K562 (cell line): ENCODE data around the gene PLEKHA1. TPM values are rescaled to one million over a fixed set of nuclear protein-coding genes. Genes with fewer than 3 reads are reported as not detected.

ENCODE experiments used
- ATAC-seq: fragments of 200-7000 bp; cut with Tn5 transposase; 3 replicates; pipeline ENCODE4 v1.9.1; 2020; ENCODE audit warnings: moderate library complexity
- BruUV-seq: library from RNA; stranded (reverse); fragments of 400-500 nt; replicated peaks from 2 replicates; lab custom pipeline; 2021; lab: Mats Ljungman, UMichigan
- CTCF ChIA-PET: fragments of 300-600 bp; formaldehyde crosslinking; extraction: SDS; loops from one replicate; lab custom pipeline; 2021; ENCODE audit warnings: low intra/inter-chr PET ratio; lab: Yijun Ruan, JAX
- POLR2A ChIA-PET: fragments of 300-600, 350-650 bp; sonication (Branson Sonifier 250); formaldehyde crosslinking; extraction: SDS; loops from one replicate; lab custom pipeline; 2021; ENCODE audit warnings: antibody characterized with exemption, inconsistent platforms; lab: Yijun Ruan, JAX
- DNase-seq, 4 experiments: peaks; one replicate each; pipeline versions ENCODE4 v3.0.0 to v3.0.0-alpha.2; 2011 to 2018; ENCODE audit warnings: low spot score in 3 of 4, mixed read lengths in 3 of 4; ENCODE audit errors: extremely low read depth in 1 of 4
- FAIRE-seq: peaks from 2 replicates; lab custom pipeline; 2011; peaks lifted over from hg19 to GRCh38; lab: Jason Lieb, UNC
- H2AFZ ChIP-seq: 2 replicates; pipeline ENCODE4 v1.6.0; 2011; ENCODE audit warnings: low read depth, low read length, control low read depth, inconsistent platforms
- H3K27ac ChIP-seq: fragments of 200-600 bp; 3 replicates; pipeline ENCODE4 v1.8.0; 2011; ENCODE audit warnings: low read depth, mild to moderate bottlenecking, control low read depth, inconsistent platforms, low read length, moderate library complexity, mixed read lengths; ENCODE audit errors: extremely low read depth
- H3K27me3 ChIP-seq, 2 experiments: fragments of 300-600 bp in 1 of 2; 2 replicates in 1 of 2; 3 replicates in 1 of 2; pipeline versions ENCODE4 v1.6.0 to v1.8.0; 2011; ENCODE audit warnings: inconsistent platforms in 2 of 2, low read length in 2 of 2, mild to moderate bottlenecking in 1 of 2, mixed read lengths in 1 of 2, moderate library complexity in 1 of 2; ENCODE audit not compliant: control insufficient read depth in 2 of 2, insufficient read depth in 2 of 2
- H3K36me3 ChIP-seq: fragments of 300-600 bp; 3 replicates; pipeline ENCODE4 v1.8.0; 2011; ENCODE audit warnings: mild to moderate bottlenecking, low read length, inconsistent platforms; ENCODE audit not compliant: control insufficient read depth, insufficient read depth
- H3K4me1 ChIP-seq, 2 experiments: fragments of 200-600 bp in 1 of 2; replicated peaks in 1 of 2; 2 replicates in 1 of 2; 3 replicates in 1 of 2; pipeline versions ENCODE4 v1.5.1 to v1.8.0; 2011; ENCODE audit warnings: inconsistent platforms in 2 of 2, low read length in 2 of 2, mild to moderate bottlenecking in 1 of 2, mixed read lengths in 1 of 2, moderate library complexity in 1 of 2; ENCODE audit not compliant: control insufficient read depth in 2 of 2, insufficient read depth in 2 of 2
- H3K4me2 ChIP-seq: 2 replicates; pipeline ENCODE4 v1.6.1; 2011; ENCODE audit warnings: low read length, control low read depth, inconsistent platforms, mixed read lengths; ENCODE audit not compliant: insufficient read depth
- H3K4me3 ChIP-seq: fragments of 200-600 bp; sonication (generic), shearing (Covaris generic); 2 replicates; pipeline ENCODE4 v1.5.1; 2016; ENCODE audit warnings: control low read depth, inconsistent platforms
- H3K79me2 ChIP-seq: fragments of 200-600 bp; 3 replicates; pipeline ENCODE4 v1.8.0; 2011; ENCODE audit warnings: low read length, inconsistent platforms; ENCODE audit not compliant: control insufficient read depth, insufficient read depth
- H3K9ac ChIP-seq, 2 experiments: 2 replicates each; pipeline versions ENCODE4 v1.6.0 to v1.6.1; 2011; ENCODE audit warnings: low read depth in 2 of 2, low read length in 2 of 2, control low read depth in 1 of 2, inconsistent platforms in 1 of 2, mild to moderate bottlenecking in 1 of 2, mixed read lengths in 1 of 2; ENCODE audit not compliant: insufficient read depth in 1 of 2
- H3K9me1 ChIP-seq: one replicate; pipeline ENCODE4 v1.6.0; 2011; ENCODE audit warnings: inconsistent platforms, mild to moderate bottlenecking, low read length, moderate library complexity; ENCODE audit not compliant: control insufficient read depth, insufficient read depth
- H3K9me3 ChIP-seq: replicated peaks from 2 replicates; pipeline ENCODE4 v1.5.1; 2011; ENCODE audit warnings: low read depth, low read length, inconsistent platforms; ENCODE audit not compliant: control insufficient read depth, insufficient read depth
- H4K20me1 ChIP-seq: replicated peaks from 2 replicates; pipeline ENCODE4 v1.6.1; 2011; ENCODE audit warnings: low read length, inconsistent platforms, mixed read lengths; ENCODE audit not compliant: control insufficient read depth, insufficient read depth
- ARNT ChIP-seq, 2 experiments: fragments of 450-650 bp; IDR thresholded peaks; 2 replicates each; pipeline ENCODE4 v1.6.1; 2016; ENCODE audit warnings: mild to moderate bottlenecking in 1 of 2
- ESRRB ChIP-seq: fragments of 250-450 bp; sonication (Bioruptor Pico); IDR thresholded peaks from 2 replicates; pipeline ENCODE4 v1.5.0; 2020; ENCODE audit warnings: mild to moderate bottlenecking, moderate library complexity, borderline replicate concordance
- HMG20A ChIP-seq: fragments of 450-650 bp; formaldehyde crosslinking; conservative IDR thresholded peaks from 2 replicates; pipeline ENCODE4 v1.4.0; 2020; ENCODE audit warnings: mild to moderate bottlenecking, mixed read lengths
- WGBS: fragments of 100-300 bp; shearing (Covaris generic); methylation state at CpG from one replicate; pipeline ENCODE4 v1.1.6; 2016; ENCODE audit warnings: low coverage, mixed read lengths; ENCODE audit not compliant: insufficient coverage; ENCODE audit errors: missing lambda C conversion rate; 5-methylcytosine and 5-hydroxymethylcytosine counted together
- in situ Hi-C: fragments of 300-500 bp; cut with MboI; formaldehyde crosslinking; loops from 4 replicates; pipeline ENCODE4 v1.15.0; 2018; ENCODE audit warnings: inconsistent platforms, mixed read lengths
- intact Hi-C: fragments of 100-400 bp; cut with micrococcal nuclease; formaldehyde crosslinking; loops from 2 replicates; pipeline ENCODE4 v1.14.2; 2022
- polyA plus RNA-seq, 8 experiments: library from polyadenylated mRNA; depleted of rRNA in 4 of 8; stranded (reverse) in 5 of 8; unstranded in 3 of 8; fragments of >200 nt; fragmentation: Nextera tagmentation in 2 of 8; fragmentation: Illumina TruSeq in 1 of 8; extraction: Ambion mirVana in 2 of 8; extraction: Trizol in 1 of 8; gene quantifications; 2 replicates each; pipeline versions ENCODE4 v1.2.1 to v1.2.3, GENCODE V29; 2011 to 2014; ENCODE audit warnings: inconsistent platforms in 1 of 8, missing spikeins in 1 of 8
- total RNA-seq, 7 experiments: library from RNA; depleted of rRNA in 6 of 7; stranded (reverse); fragments of >200 nt in 6 of 7; fragmentation: Illumina TruSeq in 2 of 7; extraction: Trizol in 2 of 7; gene quantifications; 2 replicates each; pipeline versions ENCODE4 v1.2.1 to v1.2.3, GENCODE V29; 2011 to 2021; ENCODE audit warnings: low replicate concordance in 1 of 7
- TF ChIP-seq, protein P1 (sequence below): fragments of 250-450 bp; sonication (Bioruptor Pico); IDR thresholded peaks from 2 replicates; pipeline ENCODE4 v1.8.0; 2022; ENCODE audit warnings: moderate library complexity, mild to moderate bottlenecking, inconsistent platforms
- TF ChIP-seq, protein P2 (sequence below): fragments of 450-650 bp; IDR thresholded peaks from 2 replicates; pipeline ENCODE4 v1.6.1; 2017; ENCODE audit warnings: mild to moderate bottlenecking, moderate library complexity

The PLEKHA1 gene
- total and polyA plus RNA-seq, 9 of the 15 experiments (the other 6 are each of a cell fraction or from before 2014, with no cell fraction given): 0.05 to 4.7 (median 1.0) TPM

DNA sequence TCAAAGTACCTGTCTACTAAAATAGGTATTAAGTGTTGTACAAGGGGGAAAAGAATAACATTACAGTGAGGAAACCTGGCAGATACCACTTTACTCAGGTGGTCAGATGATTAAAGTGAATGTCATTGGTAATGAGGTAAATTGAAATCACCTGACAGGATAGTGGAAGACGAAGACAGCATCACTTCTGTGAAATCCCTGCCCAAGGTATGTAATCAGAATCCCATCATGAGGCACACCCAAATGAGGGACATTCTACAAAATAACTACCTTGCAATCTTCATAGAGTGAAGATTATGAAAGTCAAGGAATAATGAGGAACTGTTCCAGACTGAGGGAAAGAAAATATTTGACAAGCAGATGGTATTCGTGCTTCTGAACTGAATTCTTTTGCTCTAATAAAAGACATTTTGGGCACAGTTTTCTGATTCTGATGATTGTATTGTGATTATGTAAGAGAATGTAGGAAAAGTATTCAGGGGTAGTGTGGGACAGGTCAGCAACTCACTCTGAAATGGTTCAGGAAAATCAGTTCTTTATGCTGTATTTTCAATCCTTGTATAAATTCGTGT, 46.6 kb downstream of the PLEKHA1 start:
- Histone ChIP-seq H3K9me1 (no peaks in the 10 kb centered on the region), H3K9ac (no peak overlapping the region), H2AFZ (no peak overlapping the region), H3K36me3 (no peaks in the 10 kb centered on the region), H4K20me1 (no peaks in the 10 kb centered on the region), H3K4me2 (no peak overlapping the region), H3K9me3 (no peaks in the 10 kb centered on the region), H3K27ac (no peak overlapping the region), H3K4me1 (no peaks in the 10 kb centered on the region), H3K4me3 (no peak overlapping the region), H3K27me3 (no peaks in the 10 kb centered on the region), H3K79me2 (no peaks in the 10 kb centered on the region)
- WGBS: 7% methylated on average over 3 of the region's 3 CpGs
- ATAC-seq (no peak), FAIRE-seq (no peak), DNase-seq (no peak)
- in situ Hi-C loops: no loop called here
- intact Hi-C loops: no loop called here
- POLR2A ChIA-PET: no interaction called here
- TF ChIP-seq, protein P1, sequence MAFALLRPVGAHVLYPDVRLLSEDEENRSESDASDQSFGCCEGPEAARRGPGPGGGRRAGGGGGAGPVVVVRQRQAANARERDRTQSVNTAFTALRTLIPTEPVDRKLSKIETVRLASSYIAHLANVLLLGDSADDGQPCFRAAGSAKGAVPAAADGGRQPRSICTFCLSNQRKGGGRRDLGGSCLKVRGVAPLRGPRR (CRISPR knock-in tag): no peak
- TF ChIP-seq ESRRB (CRISPR knock-in tag): no peak
- no peak for TF ChIP-seq ARNT (IDR thresholded peaks at IDR 0.05)
- no peak for TF ChIP-seq HMG20A (CRISPR knock-in tag)
- TF ChIP-seq, protein P2, sequence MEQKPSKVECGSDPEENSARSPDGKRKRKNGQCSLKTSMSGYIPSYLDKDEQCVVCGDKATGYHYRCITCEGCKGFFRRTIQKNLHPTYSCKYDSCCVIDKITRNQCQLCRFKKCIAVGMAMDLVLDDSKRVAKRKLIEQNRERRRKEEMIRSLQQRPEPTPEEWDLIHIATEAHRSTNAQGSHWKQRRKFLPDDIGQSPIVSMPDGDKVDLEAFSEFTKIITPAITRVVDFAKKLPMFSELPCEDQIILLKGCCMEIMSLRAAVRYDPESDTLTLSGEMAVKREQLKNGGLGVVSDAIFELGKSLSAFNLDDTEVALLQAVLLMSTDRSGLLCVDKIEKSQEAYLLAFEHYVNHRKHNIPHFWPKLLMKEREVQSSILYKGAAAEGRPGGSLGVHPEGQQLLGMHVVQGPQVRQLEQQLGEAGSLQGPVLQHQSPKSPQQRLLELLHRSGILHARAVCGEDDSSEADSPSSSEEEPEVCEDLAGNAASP: no peak
- BruUV-seq: no TSS peak
- CTCF ChIA-PET: no interaction called here
